ENCODE results near the gene PDCD2L.
A peak's percentile ranks its signal among the peaks of the same experiment; 100 is the strongest.
"Not testable (repeated sequence)": the region's sequence is repeated elsewhere in the genome, so short reads cannot be mapped to it uniquely, and the experiment has no call there.

PDCD2L gene

GRCh38 chr19:34387446-34387810 is 16.8 kb upstream of the PDCD2L start:
- Histone ChIP-seq H3K4me3 (ENCODE audit: low read depth, low read length) (no peak overlapping the region), H3K36me3 (ENCODE audit: control insufficient read depth in 2 of 2, insufficient read depth in 1 of 2, low read length in 2 of 2) (peaks cover 76 to 96% of the 10 kb centered on the region in 2 experiments), H3K27ac (ENCODE audit: extremely low read depth, low read depth, low read length) (no peak overlapping the region), H3K9me3 (ENCODE audit: control insufficient read depth, insufficient read depth, low read depth, low read length) (no peaks in the 10 kb centered on the region), H3K4me1 (ENCODE audit: control insufficient read depth, insufficient read depth, low read length) (no peaks in the 10 kb centered on the region)
- ChIA-PET CTCF (no interaction called here), POLR2A (no interaction called here)
- no peak for TF ChIP-seq GFI1B (tag by site-specific recombination; IDR thresholded peaks at IDR 0.05)
- TF ChIP-seq ZNF654 (tag by site-specific recombination; IDR thresholded peaks at IDR 0.05; ENCODE audit: low read depth), result no peak
- TF ChIP-seq ZSCAN16 (tag by site-specific recombination; IDR thresholded peaks at IDR 0.05), result peak; percentile 85
- no peak for TF ChIP-seq ATF2 (tag by site-specific recombination; IDR thresholded peaks at IDR 0.05; ENCODE audit: low read depth)

GRCh38 chr19:34388745-34389144 is 15.5 kb upstream of the PDCD2L start:
- H3K36me3 ChIP-seq (ENCODE audit: control insufficient read depth in 2 of 2, insufficient read depth in 1 of 2, low read length in 2 of 2), result peaks cover 74 to 96% of the 10 kb centered on the region in 2 experiments
- ChIA-PET POLR2A (interaction anchor here (0.6 kb wide), 1 partner anchor 362 kb away, joined by 6 read pairs; no protein-coding TSS in a partner anchor), CTCF (interaction anchor here (0.7 kb wide), 1 partner anchor 8 kb away, joined by 3 read pairs; no protein-coding TSS in a partner anchor)
- H3K27ac ChIP-seq (ENCODE audit: extremely low read depth, low read depth, low read length); H3K4me3 ChIP-seq (ENCODE audit: low read depth, low read length); H3K4me1 ChIP-seq (ENCODE audit: control insufficient read depth, insufficient read depth, low read length); H3K9me3 ChIP-seq (ENCODE audit: control insufficient read depth, insufficient read depth, low read depth, low read length): not testable (repeated sequence)
- TF ChIP-seq ZNF121 (tag by site-specific recombination; IDR thresholded peaks at IDR 0.05), result peak; percentile 100

GRCh38 chr19:34391813-34392212 is 12.4 kb upstream of the PDCD2L start:
- CTCF ChIA-PET, result no interaction called here
- Histone ChIP-seq H3K4me1 (ENCODE audit: control insufficient read depth, insufficient read depth, low read length) (no peaks in the 10 kb centered on the region), H3K9me3 (ENCODE audit: control insufficient read depth, insufficient read depth, low read depth, low read length) (no peaks in the 10 kb centered on the region), H3K36me3 (ENCODE audit: control insufficient read depth in 2 of 2, insufficient read depth in 1 of 2, low read length in 2 of 2) (peaks cover 90 to 98% of the 10 kb centered on the region in 2 experiments), H3K27ac (ENCODE audit: extremely low read depth, low read depth, low read length) (no peak overlapping the region), H3K4me3 (ENCODE audit: low read depth, low read length) (no peak overlapping the region)
- TF ChIP-seq SCRT1 (tag by site-specific recombination; IDR thresholded peaks at IDR 0.05; ENCODE audit: borderline replicate concordance), result no peak
- POLR2A ChIA-PET, result no interaction called here

GRCh38 chr19:34393031-34393430 is 11.2 kb upstream of the PDCD2L start:
- H3K4me1 ChIP-seq (ENCODE audit: control insufficient read depth, insufficient read depth, low read length), result no peaks in the 10 kb centered on the region
- H3K36me3 ChIP-seq (ENCODE audit: control insufficient read depth in 2 of 2, insufficient read depth in 1 of 2, low read length in 2 of 2), result peaks cover 95 to 97% of the 10 kb centered on the region in 2 experiments
- H3K27ac ChIP-seq (ENCODE audit: extremely low read depth, low read depth, low read length), result no peak overlapping the region
- no peak overlapping the region for H3K4me3 ChIP-seq (ENCODE audit: low read depth, low read length)
- H3K9me3 ChIP-seq (ENCODE audit: control insufficient read depth, insufficient read depth, low read depth, low read length), result no peaks in the 10 kb centered on the region
- ChIA-PET CTCF (no interaction called here), POLR2A (interaction anchor here (0.9 kb wide), 1 partner anchor 35 kb away, joined by 6 read pairs; the partner anchor contains the start of gene UBA2)
- no peak for TF ChIP-seq ZNF768 (tag by site-specific recombination; IDR thresholded peaks at IDR 0.05)
- no peak for TF ChIP-seq ZNF394 (tag by site-specific recombination; IDR thresholded peaks at IDR 0.05; ENCODE audit: borderline replicate concordance)
- no peak for TF ChIP-seq ZSCAN4 (tag by site-specific recombination; IDR thresholded peaks at IDR 0.05)
- no peak for TF ChIP-seq ZNF248 (tag by site-specific recombination; IDR thresholded peaks at IDR 0.05)
- no peak for TF ChIP-seq ZNF148 (tag by site-specific recombination; IDR thresholded peaks at IDR 0.05; ENCODE audit: borderline replicate concordance)
- no peak for TF ChIP-seq ZNF549 (tag by site-specific recombination; IDR thresholded peaks at IDR 0.05)
- TF ChIP-seq ZNF555 (tag by site-specific recombination; conservative IDR thresholded peaks at IDR 0.05), result no peak
- TF ChIP-seq ZNF211 (tag by site-specific recombination; IDR thresholded peaks at IDR 0.05; ENCODE audit: low read depth), result no peak
- TF ChIP-seq ZNF600 (tag by site-specific recombination; IDR thresholded peaks at IDR 0.05), result no peak; the same call in 1 of the 2 replicates
- no peak for TF ChIP-seq ZNF2 (tag by site-specific recombination; IDR thresholded peaks at IDR 0.05)
- no peak for TF ChIP-seq ZNF660 (tag by site-specific recombination; IDR thresholded peaks at IDR 0.05)
- no peak for TF ChIP-seq ZNF23 (tag by site-specific recombination; IDR thresholded peaks at IDR 0.05; ENCODE audit: borderline replicate concordance)
- TF ChIP-seq ZNF175 (tag by site-specific recombination; IDR thresholded peaks at IDR 0.05), result no peak
- TF ChIP-seq PRDM10 (tag by site-specific recombination; IDR thresholded peaks at IDR 0.05), result no peak
